NCI-H1436 (cell line): ENCODE data around the gene MEGF10.

Experiments
- DNase-seq: peaks from one replicate; lab custom pipeline; 2025; lab: John Stamatoyannopoulos, UW

The MEGF10 gene

DNA sequence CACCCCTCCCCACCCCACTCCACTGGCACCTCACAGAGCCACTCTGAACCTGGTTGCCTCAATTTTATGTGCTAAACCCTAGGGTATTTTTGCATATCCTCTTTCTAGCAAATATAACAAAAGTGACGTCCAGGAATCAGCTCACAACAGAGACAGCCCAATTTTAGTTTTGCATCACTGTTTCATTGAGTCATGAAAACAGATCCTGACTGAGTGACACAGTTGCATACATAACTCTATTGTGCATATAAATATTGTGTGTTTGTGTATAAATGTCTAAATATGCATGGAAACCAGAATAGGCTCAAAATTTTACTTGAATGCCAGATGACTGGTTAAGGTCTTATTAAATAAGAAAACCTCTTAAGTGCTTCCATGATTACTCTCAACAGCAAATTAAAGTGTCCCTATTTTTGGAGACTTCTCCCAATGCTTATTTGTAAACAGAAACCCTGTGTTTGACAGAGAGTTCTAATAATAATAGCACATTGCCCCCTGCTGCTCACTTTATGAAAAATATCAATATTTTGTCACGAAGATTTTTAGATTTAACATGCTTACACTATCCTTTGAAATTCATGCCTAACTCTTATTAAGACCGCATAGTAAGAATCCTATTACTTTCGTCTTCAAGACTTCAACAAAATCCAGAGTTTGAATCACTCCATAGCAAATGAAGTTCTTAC lies 151.3 kb downstream of the MEGF10 start:
- DNase-seq = no peak

DNA sequence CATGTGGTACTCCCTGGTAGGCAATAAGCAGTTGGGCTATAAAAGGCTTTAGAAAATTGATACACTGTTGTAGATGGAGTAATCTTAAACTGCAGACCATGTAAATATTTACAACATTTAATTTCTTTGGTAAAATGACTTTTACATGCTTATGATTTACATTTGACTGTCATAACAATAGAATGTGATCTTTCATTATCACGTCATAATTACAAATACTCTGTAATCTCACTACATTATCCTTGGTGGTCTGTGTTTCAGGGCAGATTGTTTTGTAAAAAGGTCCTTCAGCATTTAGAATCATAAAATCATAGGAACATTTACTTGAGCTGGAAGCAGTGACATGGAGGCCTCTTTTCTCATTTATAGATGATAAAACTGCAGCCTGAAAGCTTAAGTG lies 153.6 kb downstream of the MEGF10 start:
- DNase-seq = no peak

DNA sequence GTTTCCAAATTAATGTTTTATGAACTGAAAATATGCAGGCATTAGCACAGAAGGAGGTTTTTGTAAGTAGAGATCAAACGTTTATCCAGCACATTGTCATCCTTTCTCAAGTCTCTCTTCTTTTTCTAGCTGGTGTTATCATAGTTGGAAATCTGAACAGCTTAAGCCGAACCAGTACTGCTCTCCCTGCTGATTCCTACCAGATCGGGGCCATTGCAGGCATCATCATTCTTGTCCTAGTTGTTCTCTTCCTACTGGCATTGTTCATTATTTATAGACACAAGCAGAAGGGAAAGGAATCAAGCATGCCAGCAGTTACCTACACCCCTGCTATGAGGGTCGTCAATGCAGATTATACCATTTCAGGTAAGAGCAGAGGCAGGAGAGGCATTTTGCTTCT lies 154.7 kb downstream of the MEGF10 start:
- DNase-seq = no peak

DNA sequence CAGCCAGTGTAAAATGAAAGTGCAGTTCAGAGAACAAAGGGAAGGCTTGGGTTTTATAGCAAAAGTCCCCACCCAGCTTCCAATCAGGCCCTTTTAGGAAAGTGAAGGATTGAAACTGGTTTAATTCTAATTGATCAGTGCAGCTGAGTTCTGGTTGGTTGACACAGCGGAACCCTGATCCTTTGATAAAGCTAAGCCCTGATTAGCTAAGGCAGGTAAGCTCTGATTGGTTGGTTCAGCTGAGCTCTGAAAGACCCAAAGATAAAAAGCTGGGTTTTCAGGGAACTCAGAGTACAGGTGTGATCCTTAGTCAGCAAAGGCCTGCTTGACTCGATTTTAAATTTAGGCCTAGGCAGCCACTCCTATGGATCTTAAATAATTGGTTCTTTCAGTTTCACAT lies 156.0 kb downstream of the MEGF10 start:
- DNase-seq = no peak

DNA sequence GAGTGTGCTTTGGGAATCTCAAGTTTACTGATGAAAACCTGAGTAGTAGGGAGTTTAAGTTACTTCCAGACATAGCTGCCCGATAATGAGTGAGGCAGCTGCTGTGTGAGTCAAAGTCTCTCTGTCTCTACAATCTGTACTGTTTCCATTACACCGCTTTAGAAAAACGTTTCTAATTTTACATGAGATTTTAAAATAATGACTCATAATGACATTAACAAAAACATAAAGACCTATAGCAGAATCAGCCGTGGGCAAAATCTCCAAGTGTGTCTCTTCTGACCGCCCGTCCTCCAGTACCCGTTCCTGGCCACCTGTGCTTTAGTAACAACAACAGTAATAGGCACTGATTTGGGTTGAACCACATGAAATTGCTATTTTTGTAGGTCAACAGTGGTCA lies 157.2 kb downstream of the MEGF10 start:
- no peak for DNase-seq

DNA sequence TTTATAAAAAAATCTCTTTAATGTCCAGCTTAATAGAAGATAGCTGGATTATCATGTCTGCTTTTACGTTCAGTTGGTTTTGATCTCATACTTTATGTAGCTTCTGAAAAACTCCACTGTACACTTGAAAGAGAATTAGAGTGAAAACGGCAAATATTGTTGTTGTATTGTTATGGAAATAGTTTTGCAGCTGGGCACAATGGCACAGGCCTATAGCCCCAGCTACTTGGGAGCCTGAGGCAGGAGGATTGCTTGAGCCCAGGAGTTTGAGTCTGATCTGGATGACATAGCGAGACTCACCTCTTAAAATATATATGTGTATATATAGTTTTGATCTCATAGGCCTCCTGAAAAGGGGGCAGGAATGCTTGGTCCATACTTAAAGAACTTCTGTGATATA lies 159.4 kb downstream of the MEGF10 start:
- no peak for DNase-seq

DNA sequence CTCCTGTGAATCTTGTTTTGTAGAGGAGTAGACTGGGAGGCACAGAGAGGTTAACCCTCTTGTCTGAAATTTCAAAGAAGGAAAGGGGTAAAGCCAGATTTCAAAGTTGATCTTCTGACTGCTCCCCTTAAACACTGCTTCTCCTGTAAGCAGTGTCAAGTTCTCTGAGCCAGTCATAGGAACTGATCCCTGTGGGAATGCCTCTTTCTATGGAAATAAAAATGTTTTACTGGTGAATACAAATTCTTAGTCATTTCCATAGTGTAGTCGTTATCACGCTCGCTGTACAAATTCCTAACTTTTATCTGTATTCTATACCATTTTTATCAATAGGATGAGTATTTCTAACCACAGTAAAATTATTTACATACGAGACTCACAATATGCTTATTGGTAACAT lies 160.5 kb downstream of the MEGF10 start:
- DNase-seq = no peak

DNA sequence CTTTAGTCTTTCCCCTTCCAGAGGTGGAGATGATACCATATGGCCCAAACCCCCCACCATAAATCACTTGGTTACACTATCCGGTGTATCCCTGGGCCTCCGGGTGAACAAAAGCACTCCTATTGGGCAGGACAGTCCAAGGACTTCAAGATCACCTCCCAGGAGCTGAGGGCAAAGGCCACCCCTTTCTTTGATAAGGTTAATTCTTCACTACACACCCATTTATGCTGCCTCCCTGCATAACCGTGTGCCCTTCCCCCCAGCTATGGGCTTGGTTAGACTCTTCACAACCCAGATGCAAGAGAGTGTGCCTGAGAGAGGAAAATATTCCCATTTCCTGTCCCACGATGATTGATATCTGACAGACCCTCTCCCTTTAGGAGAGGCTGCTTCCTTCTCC lies 162.0 kb downstream of the MEGF10 start:
- DNase-seq = no peak

DNA sequence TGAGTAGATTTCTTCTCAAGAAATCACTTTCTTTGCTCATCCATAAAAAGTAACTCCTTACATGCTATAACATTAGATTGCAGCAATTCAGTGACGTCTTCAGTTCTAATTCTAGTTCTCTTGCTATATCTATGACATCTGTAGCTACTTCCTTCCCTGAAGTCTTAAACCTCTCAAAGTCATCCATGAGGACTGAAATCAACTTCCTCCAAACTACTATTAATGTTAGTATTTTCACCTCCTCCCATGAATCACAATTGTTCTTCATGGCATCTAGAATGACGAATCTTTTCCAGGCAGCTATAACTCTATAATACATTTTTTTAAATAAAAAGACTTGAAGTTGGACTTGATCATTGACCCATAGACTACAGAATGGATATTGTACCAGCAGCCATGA lies 180.6 kb downstream of the MEGF10 start:
- no peak for DNase-seq

DNA sequence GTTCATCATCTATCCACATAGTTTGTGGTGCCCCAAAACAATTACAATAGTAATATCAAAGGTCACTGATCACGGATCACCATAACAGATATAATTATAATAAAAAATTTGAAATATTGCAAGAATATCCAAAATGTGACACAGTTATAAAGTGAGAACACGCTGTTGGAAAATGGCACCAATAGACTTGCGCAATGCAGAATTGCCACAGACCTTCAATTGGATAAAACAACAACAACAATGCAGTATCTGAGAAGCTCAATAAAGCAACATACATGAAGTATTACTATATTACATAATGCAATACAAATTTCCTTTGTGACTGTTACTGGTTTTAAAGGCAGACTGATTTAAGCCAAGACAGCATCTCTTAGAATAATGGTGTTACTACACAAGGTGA lies 182.1 kb downstream of the MEGF10 start:
- DNase-seq = no peak

DNA sequence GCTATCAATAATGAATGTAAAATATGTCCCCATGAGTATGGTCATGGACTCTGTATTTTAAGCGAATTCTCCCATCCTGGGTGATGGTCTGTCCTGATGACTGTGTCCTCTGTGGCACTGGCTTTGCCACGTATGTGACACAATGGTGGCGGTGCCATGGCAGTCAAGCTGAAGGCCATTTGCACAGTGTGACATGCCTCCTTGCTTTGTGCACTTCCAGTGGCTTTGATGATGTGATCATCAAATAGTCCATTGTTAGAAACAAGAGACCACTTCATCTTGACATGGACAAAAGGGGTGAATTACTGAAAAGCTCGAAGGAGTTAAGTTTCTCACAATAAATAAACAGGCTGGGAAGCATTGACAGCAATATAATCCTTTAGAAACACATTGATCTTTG lies 195.9 kb downstream of the MEGF10 start:
- DNase-seq = no peak

DNA sequence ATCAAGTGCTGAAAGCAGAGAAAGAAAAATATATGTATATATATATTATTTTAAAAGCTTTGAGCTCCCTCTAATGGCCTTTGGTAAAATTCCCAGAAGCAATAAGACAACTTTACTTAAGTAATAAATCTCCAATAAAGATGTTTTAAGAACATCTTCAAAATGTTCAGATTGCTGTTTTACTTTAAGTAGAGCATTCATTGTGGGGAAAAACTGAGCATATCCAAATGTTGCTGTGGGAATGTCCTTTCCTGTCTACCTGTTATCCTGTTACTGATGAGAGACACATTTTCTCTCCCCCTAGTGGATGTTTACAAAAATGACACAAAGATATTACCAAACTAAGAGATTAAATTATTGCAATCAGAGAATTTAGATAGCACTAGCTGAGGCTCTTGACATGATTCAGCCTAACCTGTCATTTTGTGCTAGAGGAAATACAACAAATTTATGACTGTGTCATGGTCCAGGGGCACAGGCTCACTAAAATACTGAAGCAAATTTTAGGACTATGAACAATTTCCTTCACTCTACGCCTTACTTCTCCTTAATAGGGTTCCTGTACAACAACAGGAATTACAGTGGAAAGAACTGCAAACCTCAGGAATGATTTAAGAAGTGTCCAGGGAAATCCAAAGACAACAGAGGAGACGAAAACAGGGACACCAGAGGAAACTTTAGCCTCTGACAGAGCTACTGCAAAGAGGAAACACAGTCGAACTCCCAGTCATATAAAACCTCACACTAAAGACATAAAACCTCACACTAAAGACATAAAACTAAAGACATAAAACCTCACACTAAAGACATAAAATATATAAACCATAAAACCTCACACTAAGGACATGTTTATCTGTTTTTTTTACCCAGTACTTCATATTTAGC lies 202.5 kb downstream of the MEGF10 start:
- DNase-seq = peak; percentile 18

DNA sequence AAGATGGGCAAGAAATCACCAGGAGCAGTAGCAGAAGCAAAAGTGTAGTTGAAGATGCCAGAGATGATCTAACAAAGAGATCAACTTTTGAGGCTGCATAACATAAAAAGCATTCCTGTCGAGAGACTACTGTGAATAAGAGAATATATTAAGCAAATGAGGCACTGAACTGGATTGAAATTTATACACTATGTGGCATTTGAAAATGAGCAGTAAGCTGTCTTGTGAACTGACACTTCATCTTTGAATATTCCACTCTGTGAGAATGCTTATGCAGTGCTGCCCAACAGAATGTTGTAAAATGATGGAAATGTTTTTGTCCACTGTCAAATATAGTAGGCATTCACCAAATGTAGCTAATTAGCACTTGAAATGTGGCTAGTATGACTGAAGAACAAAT lies 208.0 kb downstream of the MEGF10 start:
- no peak for DNase-seq

DNA sequence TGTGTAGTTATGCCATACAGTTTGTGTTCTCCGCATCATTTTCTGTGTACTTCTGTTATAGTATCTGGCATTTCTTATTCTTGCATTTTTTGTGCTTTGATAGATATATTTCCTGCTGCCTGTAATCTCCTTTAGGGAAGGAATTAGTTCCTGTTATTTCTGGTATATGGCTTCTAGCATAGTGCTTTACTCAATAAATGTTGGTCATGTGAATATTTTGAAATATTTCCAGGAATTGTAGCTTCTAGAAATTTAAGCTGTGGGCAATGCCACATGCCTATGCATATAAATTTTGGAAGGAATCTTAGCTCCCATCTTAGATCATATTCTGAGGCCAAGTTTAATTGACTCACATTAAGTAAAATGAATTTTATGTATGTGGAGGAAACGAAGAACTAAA lies 215.3 kb downstream of the MEGF10 start:
- DNase-seq = no peak

DNA sequence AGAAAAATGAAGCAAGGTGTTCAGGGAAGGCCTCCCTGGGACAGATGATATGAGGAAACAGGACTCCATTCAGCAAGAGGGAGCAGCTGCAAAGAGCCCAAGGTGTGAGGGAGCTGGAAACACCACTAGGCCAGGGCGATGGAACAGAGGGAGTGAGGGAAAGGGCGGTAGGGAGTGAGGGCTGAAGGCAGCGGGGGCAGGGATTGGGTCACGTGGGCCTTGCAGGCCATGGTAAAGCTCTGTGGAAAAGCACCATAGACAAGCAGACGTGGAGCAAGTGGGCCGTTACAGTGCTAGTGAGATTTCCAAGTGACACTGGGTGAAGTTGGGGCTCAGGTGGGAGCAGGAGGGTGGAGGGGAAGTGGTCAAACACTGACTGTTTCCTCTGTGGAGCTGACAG lies 216.0 kb downstream of the MEGF10 start:
- DNase-seq = no peak

DNA sequence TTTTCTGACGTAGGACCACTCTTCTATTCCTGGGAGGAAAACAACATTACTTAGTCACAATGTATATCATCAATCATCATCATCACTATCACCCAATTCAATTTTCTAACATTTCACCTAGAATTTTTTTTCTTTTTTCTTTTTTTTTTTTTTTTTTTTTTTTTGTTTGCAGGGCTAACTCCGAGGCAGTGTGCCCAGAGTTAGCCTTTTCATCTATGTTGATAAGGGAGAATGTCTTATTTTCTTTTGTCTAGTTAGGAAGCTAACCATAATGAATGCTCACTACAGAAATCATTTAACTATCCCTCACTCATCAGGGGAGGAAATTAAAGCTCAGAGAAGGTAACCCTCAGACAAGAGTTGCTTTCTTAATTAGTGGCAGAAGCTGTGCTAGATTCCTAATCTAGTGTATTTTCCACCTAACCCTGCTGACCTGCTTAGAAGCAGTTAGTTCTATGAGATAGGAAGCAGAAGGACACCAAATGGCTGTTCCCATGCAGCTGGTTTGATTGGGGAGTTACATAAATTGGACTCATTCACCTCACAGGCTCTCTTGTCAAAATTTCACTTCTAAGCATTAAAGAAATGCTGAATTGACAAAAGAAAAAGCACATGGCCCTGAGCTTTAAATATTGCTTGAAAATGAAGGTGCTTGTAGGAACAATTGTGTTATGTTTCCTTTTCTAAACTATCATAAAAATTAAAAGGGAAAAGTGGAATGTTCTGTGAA lies 218.2 kb downstream of the MEGF10 start:
- no peak for DNase-seq
